Measurements from ENCODE around the gene SP100.
"Not testable (repeated sequence)": the region's sequence is repeated elsewhere in the genome, so short reads cannot be mapped to it uniquely, and the experiment has no call there.

SP100 gene

GRCh38 chr2:230409316-230409715, 6.7 kb upstream of the SP100 start:
- H3K9me3 ChIP-seq (ENCODE audit: control insufficient read depth, low read depth, low read length); H3K4me1 ChIP-seq (ENCODE audit: control insufficient read depth, low read depth, low read length); H3K9ac ChIP-seq (ENCODE audit: low read length); H3K4me3 ChIP-seq (ENCODE audit: low read length); H3K27ac ChIP-seq (ENCODE audit: low read length); H3K36me3 ChIP-seq (ENCODE audit: control insufficient read depth, low read depth, low read length): not testable (repeated sequence)
- H3K27me3 ChIP-seq (ENCODE audit: control insufficient read depth, insufficient read depth, low read length) = peaks cover 29% of the 10 kb centered on the region

DNA sequence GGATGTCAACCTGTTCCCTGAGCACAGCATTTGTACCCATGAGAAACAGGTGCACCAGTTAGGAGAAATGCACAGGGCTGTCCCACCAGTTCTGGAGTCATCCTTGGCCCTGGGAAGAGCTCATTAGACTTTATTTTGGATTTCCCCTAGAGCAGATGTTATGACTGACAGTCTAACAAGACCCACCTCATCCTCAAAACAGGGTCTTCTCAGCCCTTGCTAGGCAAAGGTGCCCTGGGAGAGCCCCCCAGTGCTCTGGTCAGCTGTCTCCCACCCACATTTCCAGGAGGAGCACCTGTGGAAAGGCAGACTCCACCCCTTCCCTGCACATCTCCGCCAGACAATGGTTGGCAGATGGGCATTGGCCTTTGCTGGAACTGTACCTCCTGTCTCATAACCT, 5.7 kb upstream of the SP100 start:
- H3K27ac ChIP-seq (ENCODE audit: low read length) = no peak overlapping the region
- H3K36me3 ChIP-seq (ENCODE audit: control insufficient read depth, low read depth, low read length) = no peaks in the 10 kb centered on the region
- no peaks in the 10 kb centered on the region for H3K9me3 ChIP-seq (ENCODE audit: control insufficient read depth, low read depth, low read length)
- H3K4me3 ChIP-seq (ENCODE audit: low read length) = no peak overlapping the region
- H3K27me3 ChIP-seq (ENCODE audit: control insufficient read depth, insufficient read depth, low read length) = peaks cover 29% of the 10 kb centered on the region
- peaks cover 3% of the 10 kb centered on the region for H3K4me1 ChIP-seq (ENCODE audit: control insufficient read depth, low read depth, low read length)
- H3K9ac ChIP-seq (ENCODE audit: low read length) = no peak overlapping the region

DNA sequence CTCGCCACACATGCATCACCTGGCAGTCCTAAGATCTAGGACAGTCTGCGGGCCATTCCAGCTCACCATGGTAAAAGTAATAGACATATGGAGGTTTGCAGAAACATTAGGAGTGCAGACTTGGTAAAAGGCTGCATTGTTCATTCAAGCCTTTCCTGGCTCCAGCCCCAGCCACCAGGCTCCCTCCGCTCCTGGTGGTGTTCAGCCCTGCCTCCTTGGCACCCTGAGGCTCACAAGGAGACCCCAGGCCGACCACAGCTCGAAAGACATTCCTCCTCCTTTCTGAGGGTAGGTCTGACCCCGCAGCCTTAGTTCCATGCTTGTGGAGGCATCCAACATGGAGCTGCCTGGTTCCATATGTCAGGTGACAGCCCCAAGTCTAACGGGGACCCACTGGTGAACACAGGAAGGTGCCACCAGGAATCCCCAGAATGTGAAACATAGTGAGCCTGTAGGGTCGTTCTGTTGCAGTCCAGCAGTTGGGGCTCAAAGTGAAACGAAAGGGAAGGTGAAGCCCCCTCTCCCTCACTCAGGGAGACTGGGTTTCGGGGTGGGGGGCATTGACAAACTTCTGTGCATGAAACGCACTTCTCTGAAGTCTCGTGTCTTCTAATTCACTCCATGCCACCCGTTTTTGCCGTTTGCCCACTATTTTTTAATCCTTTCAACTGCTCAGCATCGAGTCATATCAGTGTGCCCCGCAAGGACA, 5.0 kb upstream of the SP100 start:
- H3K9me3 ChIP-seq (ENCODE audit: control insufficient read depth, low read depth, low read length) = no peaks in the 10 kb centered on the region
- peaks cover 3% of the 10 kb centered on the region for H3K4me1 ChIP-seq (ENCODE audit: control insufficient read depth, low read depth, low read length)
- H3K4me3 ChIP-seq (ENCODE audit: low read length) = peak overlapping the region; percentile 86
- no peak overlapping the region for H3K27ac ChIP-seq (ENCODE audit: low read length)
- H3K9ac ChIP-seq (ENCODE audit: low read length) = peak overlapping the region; percentile 19
- peaks cover 29% of the 10 kb centered on the region for H3K27me3 ChIP-seq (ENCODE audit: control insufficient read depth, insufficient read depth, low read length)
- no peaks in the 10 kb centered on the region for H3K36me3 ChIP-seq (ENCODE audit: control insufficient read depth, low read depth, low read length)

DNA sequence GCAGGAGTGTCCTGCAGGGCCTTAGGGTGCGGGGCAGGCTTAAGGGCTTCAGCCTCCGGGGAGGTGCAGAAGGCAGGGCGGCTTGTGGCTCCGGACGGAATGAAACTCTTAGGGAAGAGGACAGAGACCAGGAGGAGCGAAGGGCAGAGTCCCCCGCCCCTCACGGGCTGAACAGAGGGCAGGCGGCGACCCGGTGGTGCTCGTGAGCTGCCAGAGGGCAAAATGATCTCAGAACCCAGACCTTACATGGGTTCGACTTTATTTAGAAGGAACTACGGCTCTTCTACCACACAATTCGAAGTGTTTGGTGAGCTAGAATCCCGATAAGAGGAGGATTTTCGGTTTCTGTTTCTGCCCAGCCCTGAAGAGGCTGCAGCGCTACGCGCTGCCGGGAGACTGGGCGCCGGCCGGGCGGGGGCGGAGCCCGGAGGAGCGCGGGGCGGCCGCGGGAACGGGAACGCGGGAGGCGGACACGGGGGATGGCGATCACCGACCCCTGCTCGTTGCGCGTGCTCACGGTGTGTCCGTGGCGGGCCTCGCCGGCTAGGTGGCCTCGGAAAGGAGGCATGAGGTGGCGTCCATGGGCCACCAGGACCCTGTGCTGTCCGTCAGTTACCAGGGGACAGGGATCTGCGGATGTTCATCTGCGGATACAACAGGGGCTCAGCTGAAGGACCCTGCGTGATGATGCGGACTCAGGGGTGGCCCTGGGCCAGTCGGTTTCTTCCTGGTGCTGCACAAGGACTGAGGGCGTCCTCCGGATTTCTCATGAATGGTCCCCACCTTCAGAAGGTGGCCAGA, 4.2 kb upstream of the SP100 start:
- Histone ChIP-seq H3K9ac (ENCODE audit: low read length) (peak overlapping the region; percentile 19), H3K9me3 (ENCODE audit: control insufficient read depth, low read depth, low read length) (no peaks in the 10 kb centered on the region), H3K36me3 (ENCODE audit: control insufficient read depth, low read depth, low read length) (no peaks in the 10 kb centered on the region), H3K4me3 (ENCODE audit: low read length) (peak overlapping the region; percentile 86), H3K27me3 (ENCODE audit: control insufficient read depth, insufficient read depth, low read length) (peaks cover 29% of the 10 kb centered on the region), H3K4me1 (ENCODE audit: control insufficient read depth, low read depth, low read length) (peaks cover 3% of the 10 kb centered on the region), H3K27ac (ENCODE audit: low read length) (no peak overlapping the region)

GRCh38 chr2:230412371-230412711, 3.7 kb upstream of the SP100 start:
- H3K4me3 ChIP-seq (ENCODE audit: low read length) = peak overlapping the region; percentile 86
- H3K27ac ChIP-seq (ENCODE audit: low read length) = no peak overlapping the region
- peaks cover 3% of the 10 kb centered on the region for H3K4me1 ChIP-seq (ENCODE audit: control insufficient read depth, low read depth, low read length)
- H3K9ac ChIP-seq (ENCODE audit: low read length) = no peak overlapping the region
- peaks cover 29% of the 10 kb centered on the region for H3K27me3 ChIP-seq (ENCODE audit: control insufficient read depth, insufficient read depth, low read length)
- no peaks in the 10 kb centered on the region for H3K36me3 ChIP-seq (ENCODE audit: control insufficient read depth, low read depth, low read length)
- no peaks in the 10 kb centered on the region for H3K9me3 ChIP-seq (ENCODE audit: control insufficient read depth, low read depth, low read length)

- H3K27me3 ChIP-seq (ENCODE audit: control insufficient read depth, insufficient read depth, low read length) = peaks cover 29% of the 10 kb centered on the region
- H3K36me3 ChIP-seq (ENCODE audit: control insufficient read depth, low read depth, low read length) = no peaks in the 10 kb centered on the region
- peaks cover 3% of the 10 kb centered on the region for H3K4me1 ChIP-seq (ENCODE audit: control insufficient read depth, low read depth, low read length)
- H3K9ac ChIP-seq (ENCODE audit: low read length) = no peak overlapping the region
- H3K4me3 ChIP-seq (ENCODE audit: low read length) = no peak overlapping the region
- H3K9me3 ChIP-seq (ENCODE audit: control insufficient read depth, low read depth, low read length) = no peaks in the 10 kb centered on the region
- H3K27ac ChIP-seq (ENCODE audit: low read length) = no peak overlapping the region
Measured at GRCh38 chr2:230412846-230413245, 3.2 kb upstream of the SP100 start.

GRCh38 chr2:230413479-230413878, 2.5 kb upstream of the SP100 start:
- H3K36me3 ChIP-seq (ENCODE audit: control insufficient read depth, low read depth, low read length) = no peaks in the 10 kb centered on the region
- H3K9me3 ChIP-seq (ENCODE audit: control insufficient read depth, low read depth, low read length) = no peaks in the 10 kb centered on the region
- peaks cover 3% of the 10 kb centered on the region for H3K4me1 ChIP-seq (ENCODE audit: control insufficient read depth, low read depth, low read length)
- no peak overlapping the region for H3K27ac ChIP-seq (ENCODE audit: low read length)
- no peak overlapping the region for H3K4me3 ChIP-seq (ENCODE audit: low read length)
- peaks cover 29% of the 10 kb centered on the region for H3K27me3 ChIP-seq (ENCODE audit: control insufficient read depth, insufficient read depth, low read length)
- no peak overlapping the region for H3K9ac ChIP-seq (ENCODE audit: low read length)

DNA sequence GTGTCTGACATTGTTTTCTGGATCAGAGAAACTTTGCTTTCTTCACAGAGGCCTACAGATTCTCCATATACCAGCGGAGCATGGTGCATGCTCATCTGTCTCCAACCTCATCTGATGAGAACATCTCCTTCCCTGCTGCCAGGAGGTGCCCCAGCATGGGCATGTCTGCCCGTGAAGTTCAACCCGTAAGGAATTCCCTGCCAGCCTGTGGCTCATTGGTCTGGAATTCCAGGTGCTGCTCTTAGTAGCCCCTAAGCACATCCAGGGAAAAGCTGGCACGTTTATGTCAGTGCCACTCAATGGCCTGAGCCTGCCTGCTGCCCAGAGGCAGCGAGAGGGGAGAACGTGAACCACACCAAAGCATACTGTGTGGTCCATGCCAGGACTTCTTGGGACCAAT, 1.7 kb upstream of the SP100 start:
- Histone ChIP-seq H3K27me3 (ENCODE audit: control insufficient read depth, insufficient read depth, low read length) (peaks cover 29% of the 10 kb centered on the region), H3K4me1 (ENCODE audit: control insufficient read depth, low read depth, low read length) (peaks cover 3% of the 10 kb centered on the region), H3K36me3 (ENCODE audit: control insufficient read depth, low read depth, low read length) (no peaks in the 10 kb centered on the region), H3K4me3 (ENCODE audit: low read length) (no peak overlapping the region), H3K9me3 (ENCODE audit: control insufficient read depth, low read depth, low read length) (no peaks in the 10 kb centered on the region), H3K9ac (ENCODE audit: low read length) (no peak overlapping the region), H3K27ac (ENCODE audit: low read length) (no peak overlapping the region)

DNA sequence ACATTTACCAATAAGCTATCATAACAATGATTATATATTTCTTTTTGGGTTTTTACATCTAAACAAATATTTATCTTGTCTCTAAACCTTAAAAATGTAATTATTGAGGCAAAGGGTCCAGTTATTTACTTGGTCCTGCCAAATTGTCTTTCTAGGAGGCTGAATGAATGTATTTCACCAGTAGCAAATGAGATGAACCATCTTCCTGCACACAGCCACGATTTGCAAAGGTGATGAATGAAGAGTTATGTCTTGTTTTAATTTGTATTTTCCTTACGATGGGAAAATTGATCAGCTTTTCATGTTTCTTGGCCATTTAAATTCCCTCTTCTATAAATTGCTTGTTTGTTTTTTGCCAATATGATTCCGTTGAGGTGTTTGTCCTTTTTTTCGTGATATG, 1.4 kb downstream of the SP100 start:
- H3K27ac ChIP-seq (ENCODE audit: low read length) = no peak overlapping the region
- peaks cover 7% of the 10 kb centered on the region for H3K27me3 ChIP-seq (ENCODE audit: control insufficient read depth, insufficient read depth, low read length)
- no peaks in the 10 kb centered on the region for H3K36me3 ChIP-seq (ENCODE audit: control insufficient read depth, low read depth, low read length)
- no peak overlapping the region for H3K9ac ChIP-seq (ENCODE audit: low read length)
- H3K9me3 ChIP-seq (ENCODE audit: control insufficient read depth, low read depth, low read length) = no peaks in the 10 kb centered on the region
- no peak overlapping the region for H3K4me3 ChIP-seq (ENCODE audit: low read length)
- H3K4me1 ChIP-seq (ENCODE audit: control insufficient read depth, low read depth, low read length) = peaks cover under 1% of the 10 kb centered on the region

- Histone ChIP-seq H3K9me3 (ENCODE audit: control insufficient read depth, low read depth, low read length) (no peaks in the 10 kb centered on the region), H3K27ac (ENCODE audit: low read length) (no peak overlapping the region), H3K36me3 (ENCODE audit: control insufficient read depth, low read depth, low read length) (no peaks in the 10 kb centered on the region), H3K4me1 (ENCODE audit: control insufficient read depth, low read depth, low read length) (no peaks in the 10 kb centered on the region), H3K9ac (ENCODE audit: low read length) (no peak overlapping the region), H3K4me3 (ENCODE audit: low read length) (no peak overlapping the region), H3K27me3 (ENCODE audit: control insufficient read depth, insufficient read depth, low read length) (no peaks in the 10 kb centered on the region)
Measured at GRCh38 chr2:230418341-230419016, 2.5 kb downstream of the SP100 start.

DNA sequence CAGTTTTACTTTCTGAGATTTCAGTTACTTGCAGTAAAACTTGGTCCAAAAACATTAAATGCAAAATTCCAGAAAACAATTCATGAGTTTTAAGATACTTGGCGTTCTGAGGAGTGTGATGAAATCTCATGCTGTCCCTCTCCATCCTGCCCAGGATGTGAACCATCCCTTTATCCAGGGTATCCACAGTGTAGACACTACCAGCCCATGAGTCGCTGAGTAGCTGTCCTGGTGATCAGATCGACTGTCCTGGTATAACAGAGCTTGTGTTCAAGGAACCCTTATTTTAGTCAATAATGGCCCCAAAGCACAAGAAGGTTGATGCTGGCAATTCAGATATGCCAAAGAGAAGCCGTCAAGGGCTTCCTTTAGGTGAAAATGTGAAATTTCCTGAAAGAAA, 3.2 kb downstream of the SP100 start:
- H3K9me3 ChIP-seq (ENCODE audit: control insufficient read depth, low read depth, low read length) = no peaks in the 10 kb centered on the region
- no peaks in the 10 kb centered on the region for H3K27me3 ChIP-seq (ENCODE audit: control insufficient read depth, insufficient read depth, low read length)
- H3K9ac ChIP-seq (ENCODE audit: low read length) = no peak overlapping the region
- H3K27ac ChIP-seq (ENCODE audit: low read length) = no peak overlapping the region
- no peaks in the 10 kb centered on the region for H3K36me3 ChIP-seq (ENCODE audit: control insufficient read depth, low read depth, low read length)
- no peak overlapping the region for H3K4me3 ChIP-seq (ENCODE audit: low read length)
- H3K4me1 ChIP-seq (ENCODE audit: control insufficient read depth, low read depth, low read length) = no peaks in the 10 kb centered on the region
